PFSK-1 (cell line): Measurements from ENCODE around the gene BRD7.

Source experiments
- FOXP2 ChIP-seq: optimal IDR thresholded peaks from 2 replicates; pipeline ENCODE3; 2011; ENCODE audit warnings: borderline replicate concordance, control low read depth, inconsistent platforms; ENCODE audit not compliant: insufficient read depth; ENCODE audit errors: extremely low read length, extremely low read depth
- POLR2AphosphoS5 ChIP-seq: IDR thresholded peaks from 2 replicates; pipeline ENCODE4 v1.6.1; 2012; ENCODE audit warnings: low read depth, mild to moderate bottlenecking, control low read depth, low read length, moderate library complexity
- SIN3A ChIP-seq: IDR thresholded peaks from 2 replicates; pipeline ENCODE4 v1.6.1; 2012; ENCODE audit warnings: mild to moderate bottlenecking, low read length, moderate library complexity, borderline replicate concordance; ENCODE audit not compliant: insufficient read depth
- TAF1 ChIP-seq: IDR thresholded peaks from 2 replicates; pipeline ENCODE4 v1.6.1; 2012; ENCODE audit warnings: low read length, control low read depth, borderline replicate concordance; ENCODE audit not compliant: insufficient read depth
- TF ChIP-seq, protein P1 (sequence below), 2 experiments: IDR thresholded peaks; 2 replicates each; pipeline versions ENCODE4 v1.6.1 to v1.8.0; 2011 to 2012; ENCODE audit warnings: low read depth in 2 of 2, low read length in 2 of 2, control low read depth in 1 of 2, inconsistent platforms in 1 of 2, mild to moderate bottlenecking in 1 of 2, moderate library complexity in 1 of 2; ENCODE audit not compliant: insufficient read depth in 1 of 2

Gene BRD7

DNA sequence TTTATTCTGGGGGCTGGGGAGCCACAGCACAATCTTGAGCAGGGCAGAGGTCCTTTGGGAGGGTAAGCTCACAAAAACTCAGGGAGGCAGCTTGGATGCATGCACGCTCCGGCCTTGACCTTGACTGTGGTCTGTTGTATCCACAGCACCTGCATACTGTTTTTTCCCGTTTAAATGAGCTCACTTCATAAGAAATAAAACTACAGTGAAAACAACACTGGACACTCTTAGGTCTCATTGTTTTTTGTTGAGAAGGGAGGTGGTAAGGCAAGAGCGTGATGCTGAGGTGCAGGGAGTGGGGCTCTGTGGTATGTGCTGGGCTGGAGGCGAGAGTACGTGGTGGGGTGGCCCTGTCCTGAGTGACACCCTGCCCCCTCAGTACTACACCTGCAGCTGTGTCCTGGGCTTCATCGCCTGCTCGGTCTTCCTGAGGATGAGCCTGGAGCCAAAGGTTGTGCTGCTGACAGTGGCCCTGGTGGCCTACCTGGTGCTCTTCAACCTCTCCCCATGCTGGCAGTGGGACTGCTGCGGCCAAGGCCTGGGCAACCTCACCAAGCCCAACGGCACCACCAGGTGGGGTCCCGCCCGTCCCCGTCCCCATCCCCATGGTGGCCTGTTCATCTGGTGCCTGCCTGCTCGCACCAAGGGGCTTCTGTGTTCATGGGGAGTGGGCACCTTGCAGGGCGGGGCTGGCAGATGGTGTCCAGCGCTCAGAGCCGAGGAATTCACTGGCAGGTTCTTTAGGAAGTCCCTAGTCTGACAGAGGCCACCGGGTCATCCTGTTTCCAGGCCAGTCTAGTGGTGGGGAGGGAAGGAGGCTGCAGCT lies 58.3 kb downstream of the BRD7 start:
- TF ChIP-seq TAF1 = no peak
- TF ChIP-seq, protein P1, sequence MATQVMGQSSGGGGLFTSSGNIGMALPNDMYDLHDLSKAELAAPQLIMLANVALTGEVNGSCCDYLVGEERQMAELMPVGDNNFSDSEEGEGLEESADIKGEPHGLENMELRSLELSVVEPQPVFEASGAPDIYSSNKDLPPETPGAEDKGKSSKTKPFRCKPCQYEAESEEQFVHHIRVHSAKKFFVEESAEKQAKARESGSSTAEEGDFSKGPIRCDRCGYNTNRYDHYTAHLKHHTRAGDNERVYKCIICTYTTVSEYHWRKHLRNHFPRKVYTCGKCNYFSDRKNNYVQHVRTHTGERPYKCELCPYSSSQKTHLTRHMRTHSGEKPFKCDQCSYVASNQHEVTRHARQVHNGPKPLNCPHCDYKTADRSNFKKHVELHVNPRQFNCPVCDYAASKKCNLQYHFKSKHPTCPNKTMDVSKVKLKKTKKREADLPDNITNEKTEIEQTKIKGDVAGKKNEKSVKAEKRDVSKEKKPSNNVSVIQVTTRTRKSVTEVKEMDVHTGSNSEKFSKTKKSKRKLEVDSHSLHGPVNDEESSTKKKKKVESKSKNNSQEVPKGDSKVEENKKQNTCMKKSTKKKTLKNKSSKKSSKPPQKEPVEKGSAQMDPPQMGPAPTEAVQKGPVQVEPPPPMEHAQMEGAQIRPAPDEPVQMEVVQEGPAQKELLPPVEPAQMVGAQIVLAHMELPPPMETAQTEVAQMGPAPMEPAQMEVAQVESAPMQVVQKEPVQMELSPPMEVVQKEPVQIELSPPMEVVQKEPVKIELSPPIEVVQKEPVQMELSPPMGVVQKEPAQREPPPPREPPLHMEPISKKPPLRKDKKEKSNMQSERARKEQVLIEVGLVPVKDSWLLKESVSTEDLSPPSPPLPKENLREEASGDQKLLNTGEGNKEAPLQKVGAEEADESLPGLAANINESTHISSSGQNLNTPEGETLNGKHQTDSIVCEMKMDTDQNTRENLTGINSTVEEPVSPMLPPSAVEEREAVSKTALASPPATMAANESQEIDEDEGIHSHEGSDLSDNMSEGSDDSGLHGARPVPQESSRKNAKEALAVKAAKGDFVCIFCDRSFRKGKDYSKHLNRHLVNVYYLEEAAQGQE (IDR thresholded peaks at IDR 0.05; ENCODE audit: insufficient read depth in 1 of 2, low read depth in 2 of 2, low read length in 2 of 2) = no peak
- no peak for TF ChIP-seq POLR2AphosphoS5

DNA sequence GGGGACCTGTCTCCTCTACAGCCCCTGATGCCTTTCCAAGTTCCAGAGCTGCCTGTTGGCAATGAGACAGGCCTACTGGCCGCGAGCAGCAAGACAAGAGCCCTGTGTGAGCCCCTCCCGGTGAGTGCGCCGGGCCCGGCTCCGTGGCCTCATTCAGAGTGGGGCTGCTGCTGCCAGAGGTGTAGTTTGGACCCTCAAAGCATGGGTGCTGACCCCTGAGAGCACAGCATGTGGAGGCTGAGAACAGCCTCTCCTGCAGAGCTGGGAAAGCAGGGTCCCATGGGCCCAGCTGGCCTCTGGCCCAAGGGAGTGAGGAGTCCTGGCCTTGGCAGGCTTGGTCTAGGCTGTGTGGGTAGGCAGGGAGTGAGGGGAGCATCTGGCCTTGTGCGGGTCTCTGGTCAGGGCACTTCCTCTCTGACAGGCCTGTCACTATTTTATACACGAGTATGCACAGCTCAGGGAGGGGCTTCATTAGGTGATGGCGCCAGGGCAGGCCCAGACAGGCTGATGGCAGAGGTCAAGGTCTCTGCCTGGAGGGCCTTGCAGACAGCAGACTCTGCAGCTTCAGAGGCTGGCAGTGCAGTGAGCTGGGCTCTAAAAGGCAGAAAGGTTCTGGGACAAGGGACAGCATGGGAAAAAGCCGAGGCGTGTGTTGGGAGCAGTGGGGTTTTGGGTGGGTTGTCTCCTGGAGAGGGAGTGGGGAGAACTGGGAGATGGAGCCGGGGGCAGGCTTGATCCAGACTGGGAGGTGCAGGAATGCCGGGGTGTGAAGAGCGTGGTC lies 59.1 kb downstream of the BRD7 start:
- no peak for TF ChIP-seq FOXP2
- TF ChIP-seq POLR2AphosphoS5 = no peak

DNA sequence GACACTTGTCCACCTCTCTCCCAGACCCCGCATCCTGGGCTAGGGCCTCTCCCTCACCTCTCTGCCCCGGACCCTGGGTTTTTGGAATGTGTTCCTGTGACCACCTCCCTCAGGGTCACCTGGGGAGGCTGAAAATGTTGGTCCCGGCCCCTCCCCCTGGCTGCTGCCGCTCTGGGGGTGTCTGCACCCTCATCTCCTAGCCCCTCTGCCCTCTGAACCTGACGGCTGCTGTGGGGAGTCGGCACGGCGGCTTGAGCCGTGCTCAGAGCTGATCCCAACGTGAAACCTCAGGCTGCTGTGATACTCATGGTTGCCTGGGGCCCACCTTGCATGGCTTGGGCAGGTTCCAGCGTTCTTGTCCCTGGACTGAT lies 59.6 kb downstream of the BRD7 start:
- TF ChIP-seq POLR2AphosphoS5 = no peak
- TF ChIP-seq TAF1 = no peak
- TF ChIP-seq SIN3A = no peak
- TF ChIP-seq, protein P1 (IDR thresholded peaks at IDR 0.05; ENCODE audit: insufficient read depth in 1 of 2, low read depth in 2 of 2, low read length in 2 of 2) = no peak
- TF ChIP-seq FOXP2 = no peak

DNA sequence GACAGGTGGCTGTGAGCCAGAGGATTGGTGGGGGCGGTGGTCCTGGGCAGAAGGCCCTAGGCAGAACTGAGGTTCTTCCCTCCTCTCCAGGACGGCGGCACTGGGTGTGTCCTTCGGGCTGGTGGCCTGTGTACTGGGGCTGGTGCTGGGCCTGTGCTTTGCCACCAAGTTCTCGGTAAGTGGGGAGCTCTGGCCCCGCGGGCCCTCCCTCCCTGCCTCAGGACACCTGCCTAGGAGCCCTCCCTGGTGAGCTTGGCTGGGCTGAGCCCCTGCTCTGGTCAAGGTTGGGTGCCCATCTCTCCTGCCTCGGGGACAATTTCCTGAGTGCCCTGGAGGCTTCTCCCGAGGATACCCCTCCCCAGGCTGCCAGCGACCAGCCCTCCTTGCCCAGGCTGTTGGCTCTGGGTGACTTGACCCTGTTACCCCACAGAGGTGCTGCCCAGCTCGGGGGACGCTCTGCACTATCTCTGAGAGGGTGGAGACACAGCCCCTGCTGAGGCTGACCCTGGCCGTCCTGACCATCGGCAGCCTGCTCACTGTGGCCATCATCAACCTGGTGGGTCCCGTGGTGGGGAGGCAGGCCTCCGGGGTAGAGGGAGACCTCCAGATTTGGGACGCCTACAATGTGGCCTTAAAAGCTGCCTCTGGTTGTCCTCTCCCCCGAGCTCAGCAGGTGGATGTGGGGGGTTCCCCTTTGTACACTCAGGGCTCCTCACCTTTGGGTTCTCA lies 60.4 kb downstream of the BRD7 start:
- TF ChIP-seq POLR2AphosphoS5 (no peak), FOXP2 (no peak), TAF1 (no peak), SIN3A (no peak)
- TF ChIP-seq, protein P1 (IDR thresholded peaks at IDR 0.05; ENCODE audit: insufficient read depth in 1 of 2, low read depth in 2 of 2, low read length in 2 of 2) = no peak

DNA sequence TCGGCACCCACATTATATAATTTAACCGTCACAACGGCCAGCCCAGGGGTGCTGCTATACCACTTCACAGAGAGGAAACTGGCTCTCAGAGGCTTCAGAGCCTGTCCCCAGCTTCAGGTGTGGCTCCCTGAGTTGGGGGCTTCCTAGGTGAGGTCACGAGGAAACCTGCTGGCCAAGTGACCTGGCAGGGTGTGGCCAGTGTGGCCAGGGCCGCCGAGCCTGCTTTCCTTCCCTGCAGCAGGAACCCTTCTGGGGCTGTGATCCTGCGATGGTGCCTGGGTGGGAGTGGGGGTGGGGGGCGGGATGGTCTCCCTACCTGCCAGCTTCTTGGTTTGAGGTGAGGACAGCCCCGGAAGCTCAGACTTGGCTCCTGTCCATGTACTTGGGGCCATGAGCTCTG lies 62.5 kb downstream of the BRD7 start:
- no peak for TF ChIP-seq FOXP2
- TF ChIP-seq, protein P1 (IDR thresholded peaks at IDR 0.05; ENCODE audit: insufficient read depth in 1 of 2, low read depth in 2 of 2, low read length in 2 of 2) = no peak
- no peak for TF ChIP-seq POLR2AphosphoS5
- TF ChIP-seq SIN3A = no peak
- no peak for TF ChIP-seq TAF1
